ENCODE measurements around the gene USP13. TPM values are rescaled to one million over a fixed set of nuclear protein-coding genes. Genes with fewer than 3 reads are reported as not detected.

The USP13 gene
- total and polyA plus RNA-seq, 2 donors (not counting 1 experiment from before 2014, with no cell fraction given): 1.9 to 13.2 TPM

GRCh38 chr3:179730506-179730905, 77.7 kb downstream of the USP13 start:
- Histone ChIP-seq H3K36me3 (replicated peaks in 1 of 2; ENCODE audit: control extremely low read depth in 1 of 2, control insufficient read depth in 1 of 2, extremely low read depth in 1 of 2, insufficient read depth in 2 of 2, low read length in 1 of 2) (peaks cover 1 to 11% of the 10 kb centered on the region in 2 experiments), H3K4me3 (ENCODE audit: control extremely low read depth in 1 of 5, extremely low read depth in 1 of 5, insufficient read depth in 1 of 5, low read depth in 2 of 5, low read length in 4 of 5) (no peak overlapping the region), H3K9me3 (ENCODE audit: control extremely low read depth in 1 of 3, control insufficient read depth in 2 of 3, insufficient read depth in 1 of 3, low read length in 2 of 3) (no peaks in the 10 kb centered on the region), H3K79me2 (ENCODE audit: control insufficient read depth, insufficient read depth, low read length) (no peaks in the 10 kb centered on the region), H3K27me3 (replicated peaks in 1 of 4; ENCODE audit: control extremely low read depth in 1 of 4, control insufficient read depth in 3 of 4, insufficient read depth in 4 of 4, low read length in 3 of 4) (no peaks in the 10 kb centered on the region), H2AFZ (ENCODE audit: insufficient read depth, low read depth, low read length, poor library complexity, severe bottlenecking) (no peak overlapping the region), H3K4me1 (ENCODE audit: control insufficient read depth in 2 of 2, insufficient read depth in 2 of 2, low read length in 2 of 2) (peaks cover 0 to 3% of the 10 kb centered on the region in 2 donors), H3K9ac (ENCODE audit: low read length) (no peak overlapping the region), H3K4me2 (replicated peaks; ENCODE audit: low read depth, low read length, poor library complexity, severe bottlenecking) (no peak overlapping the region), H4K20me1 (ENCODE audit: control insufficient read depth, insufficient read depth, low read length, poor library complexity, severe bottlenecking) (no peaks in the 10 kb centered on the region), H3K27ac (ENCODE audit: low read length in 2 of 2) (no peak overlapping the region)
- ATAC-seq (ENCODE audit: low read depth) (no peak), DNase-seq (no peak)
- Mint-ChIP-seq H3K9me3 (ENCODE audit: insufficient read depth) (no peaks in the 10 kb centered on the region), H3K27ac (no peak overlapping the region), H3K27me3 (no peaks in the 10 kb centered on the region), H3K4me3 (no peak overlapping the region), H3K4me1 (peaks cover 3% of the 10 kb centered on the region)
- TF ChIP-seq EZH2 (IDR thresholded peaks at IDR 0.05; ENCODE audit: borderline replicate concordance, insufficient read depth, low read depth, low read length, poor library complexity, severe bottlenecking): no peak
- TF ChIP-seq CTCF (IDR thresholded peaks at IDR 0.05): no peak
- WGBS (ENCODE audit: insufficient coverage): 100% methylated on average over 3 of the region's 3 CpGs
- CTCF ChIA-PET: no interaction called here
- POLR2A ChIA-PET: no interaction called here
- intact Hi-C loops (cut with micrococcal nuclease): no loop called here

GRCh38 chr3:179731544-179731943, 78.7 kb downstream of the USP13 start:
- Histone ChIP-seq H4K20me1 (ENCODE audit: control insufficient read depth, insufficient read depth, low read length, poor library complexity, severe bottlenecking) (no peaks in the 10 kb centered on the region), H3K9me3 (ENCODE audit: control extremely low read depth in 1 of 3, control insufficient read depth in 2 of 3, insufficient read depth in 1 of 3, low read length in 2 of 3) (no peaks in the 10 kb centered on the region), H3K27ac (ENCODE audit: low read length in 2 of 2) (no peak overlapping the region), H3K4me2 (replicated peaks; ENCODE audit: low read depth, low read length, poor library complexity, severe bottlenecking) (no peak overlapping the region), H3K4me3 (ENCODE audit: control extremely low read depth in 1 of 5, extremely low read depth in 1 of 5, insufficient read depth in 1 of 5, low read depth in 2 of 5, low read length in 4 of 5) (no peak overlapping the region), H3K9ac (ENCODE audit: low read length) (no peak overlapping the region), H3K4me1 (ENCODE audit: control insufficient read depth in 2 of 2, insufficient read depth in 2 of 2, low read length in 2 of 2) (no peaks in the 10 kb centered on the region), H3K27me3 (replicated peaks in 1 of 4; ENCODE audit: control extremely low read depth in 1 of 4, control insufficient read depth in 3 of 4, insufficient read depth in 4 of 4, low read length in 3 of 4) (no peaks in the 10 kb centered on the region), H3K79me2 (ENCODE audit: control insufficient read depth, insufficient read depth, low read length) (no peaks in the 10 kb centered on the region), H2AFZ (ENCODE audit: insufficient read depth, low read depth, low read length, poor library complexity, severe bottlenecking) (no peak overlapping the region), H3K36me3 (replicated peaks in 1 of 2; ENCODE audit: control extremely low read depth in 1 of 2, control insufficient read depth in 1 of 2, extremely low read depth in 1 of 2, insufficient read depth in 2 of 2, low read length in 1 of 2) (peaks cover 1 to 11% of the 10 kb centered on the region in 2 experiments)
- H3K9me3 Mint-ChIP-seq (ENCODE audit: insufficient read depth): no peaks in the 10 kb centered on the region
- intact Hi-C loops (cut with micrococcal nuclease): no loop called here
- no peak overlapping the region for H3K27ac Mint-ChIP-seq
- ATAC-seq (ENCODE audit: low read depth): no peak
- POLR2A ChIA-PET: no interaction called here
- H3K27me3 Mint-ChIP-seq: no peaks in the 10 kb centered on the region
- H3K4me1 Mint-ChIP-seq: no peaks in the 10 kb centered on the region
- WGBS (ENCODE audit: insufficient coverage): 98% methylated on average over 9 of the region's 9 CpGs
- DNase-seq: no peak
- no peak for TF ChIP-seq CTCF (IDR thresholded peaks at IDR 0.05)
- no peak for TF ChIP-seq EZH2 (IDR thresholded peaks at IDR 0.05; ENCODE audit: borderline replicate concordance, insufficient read depth, low read depth, low read length, poor library complexity, severe bottlenecking)
- no peak overlapping the region for H3K4me3 Mint-ChIP-seq
- CTCF ChIA-PET: no interaction called here
